Endothelial cell of umbilical vein (primary cell): ENCODE measurements around the gene FAM120AOS.

Experiments
- CTCF ChIP-seq, 2 donors: IDR thresholded peaks; 1 replicate in 1 of 2; 2 replicates in 1 of 2; pipeline ENCODE4 v1.5.1; 2011; ENCODE audit warnings: low read length in 2 of 2, mild to moderate bottlenecking in 2 of 2, moderate library complexity in 2 of 2, control low read depth in 1 of 2, inconsistent platforms in 1 of 2, low read depth in 1 of 2; ENCODE audit not compliant: insufficient read depth in 1 of 2; ENCODE audit errors: extremely low read depth in 1 of 2
- EZH2 ChIP-seq: IDR thresholded peaks from 2 replicates; pipeline ENCODE4 v1.6.1; 2012; ENCODE audit warnings: borderline replicate concordance, low read depth, mild to moderate bottlenecking, moderate library complexity, low read length, inconsistent platforms; ENCODE audit not compliant: severe bottlenecking
- FOS ChIP-seq: IDR thresholded peaks from 2 replicates; pipeline ENCODE4 v1.6.1; 2011; ENCODE audit warnings: mild to moderate bottlenecking, low read length, moderate library complexity, borderline replicate concordance; ENCODE audit not compliant: insufficient read depth
- JUN ChIP-seq: IDR thresholded peaks from 2 replicates; pipeline ENCODE4 v1.6.1; 2011; ENCODE audit warnings: borderline replicate concordance, low read depth; ENCODE audit not compliant: insufficient read length, insufficient read depth
- MAX ChIP-seq: IDR thresholded peaks from 2 replicates; pipeline ENCODE4 v1.6.1; 2011; ENCODE audit not compliant: insufficient read depth, insufficient read length
- POLR2A ChIP-seq: IDR thresholded peaks from 2 replicates; pipeline ENCODE4 v1.6.1; 2012; ENCODE audit warnings: low read depth, mild to moderate bottlenecking, control low read depth, low read length
- POLR2AphosphoS5 ChIP-seq: IDR thresholded peaks from 2 replicates; pipeline ENCODE4 v1.6.1; 2012; ENCODE audit warnings: low read depth, mild to moderate bottlenecking, control low read depth, low read length, moderate library complexity; ENCODE audit not compliant: insufficient read depth

- no peak for TF ChIP-seq POLR2A
- no peak for TF ChIP-seq MAX
- TF ChIP-seq CTCF (IDR thresholded peaks at IDR 0.05; ENCODE audit: extremely low read depth in 1 of 2, insufficient read depth in 1 of 2, low read depth in 1 of 2, low read length in 2 of 2), result no peak
- TF ChIP-seq EZH2, result no peak
- no peak for TF ChIP-seq POLR2AphosphoS5
- no peak for TF ChIP-seq FOS
- TF ChIP-seq JUN, result no peak
Measured at GRCh38 chr9:93459432-93459847, 6.1 kb upstream of the FAM120AOS start.
